OCI-LY1 (cell line): ENCODE measurements around the gene NWD2.

Experiments
- EZH2 ChIP-seq: fragments of 200-600 bp; sonication (generic), shearing (Covaris generic); IDR thresholded peaks from 2 replicates; pipeline ENCODE4 v1.8.0; 2017; ENCODE audit warnings: borderline replicate concordance, mixed run types, mild to moderate bottlenecking, antibody characterized with exemption, low read length, moderate library complexity, mixed read lengths
- TF ChIP-seq, protein P1 (sequence below): fragments of 200-600 bp; sonication (generic), shearing (Covaris generic); IDR thresholded peaks from 2 replicates; pipeline ENCODE4 v1.5.1; 2017; ENCODE audit warnings: mild to moderate bottlenecking, antibody characterized with exemption, low read length, moderate library complexity, mixed read lengths

DNA sequence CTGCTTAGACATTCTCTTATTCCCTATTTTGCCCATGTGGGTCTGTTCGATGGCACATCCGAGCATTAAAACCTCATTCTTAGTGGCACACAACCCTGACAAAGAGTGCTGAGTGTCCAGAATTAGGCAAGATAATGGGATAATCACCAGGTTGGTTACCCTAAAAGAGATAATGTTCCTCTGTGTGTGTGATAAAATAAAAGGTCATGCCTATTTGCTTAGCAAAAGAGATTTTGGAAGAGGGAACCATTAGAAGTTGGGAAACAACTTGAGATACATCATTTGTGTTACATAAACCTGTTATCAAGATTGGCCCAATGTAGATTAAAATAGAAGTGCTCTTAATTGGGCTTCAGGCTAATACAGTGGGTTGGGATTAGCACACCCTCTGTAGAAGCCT lies 182.7 kb downstream of the NWD2 start:
- TF ChIP-seq, protein P1, sequence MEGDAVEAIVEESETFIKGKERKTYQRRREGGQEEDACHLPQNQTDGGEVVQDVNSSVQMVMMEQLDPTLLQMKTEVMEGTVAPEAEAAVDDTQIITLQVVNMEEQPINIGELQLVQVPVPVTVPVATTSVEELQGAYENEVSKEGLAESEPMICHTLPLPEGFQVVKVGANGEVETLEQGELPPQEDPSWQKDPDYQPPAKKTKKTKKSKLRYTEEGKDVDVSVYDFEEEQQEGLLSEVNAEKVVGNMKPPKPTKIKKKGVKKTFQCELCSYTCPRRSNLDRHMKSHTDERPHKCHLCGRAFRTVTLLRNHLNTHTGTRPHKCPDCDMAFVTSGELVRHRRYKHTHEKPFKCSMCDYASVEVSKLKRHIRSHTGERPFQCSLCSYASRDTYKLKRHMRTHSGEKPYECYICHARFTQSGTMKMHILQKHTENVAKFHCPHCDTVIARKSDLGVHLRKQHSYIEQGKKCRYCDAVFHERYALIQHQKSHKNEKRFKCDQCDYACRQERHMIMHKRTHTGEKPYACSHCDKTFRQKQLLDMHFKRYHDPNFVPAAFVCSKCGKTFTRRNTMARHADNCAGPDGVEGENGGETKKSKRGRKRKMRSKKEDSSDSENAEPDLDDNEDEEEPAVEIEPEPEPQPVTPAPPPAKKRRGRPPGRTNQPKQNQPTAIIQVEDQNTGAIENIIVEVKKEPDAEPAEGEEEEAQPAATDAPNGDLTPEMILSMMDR = no peak
- no peak for TF ChIP-seq EZH2
